Thyroid gland (tissue), 4 donors: ENCODE data around the gene PLB1. TPM values are rescaled to one million over a fixed set of nuclear protein-coding genes. Genes with fewer than 3 reads are reported as not detected.
A peak's percentile ranks its signal among the peaks of the same experiment; 100 is the strongest.

Source experiments
- DNase-seq, 2 donors: peaks; one replicate each; pipeline ENCODE4 v3.0.0-alpha.2; 2019
- H3K27ac ChIP-seq, 3 donors: fragments of 200-600 bp; sonication (generic); 1 replicate in 2 of 3; 2 replicates in 1 of 3; pipeline ENCODE4 v1.5.1; 2016 to 2019; ENCODE audit warnings: mild to moderate bottlenecking in 1 of 3, moderate library complexity in 1 of 3
- H3K27me3 ChIP-seq: fragments of 200-600 bp; sonication (generic); one replicate; pipeline ENCODE4 v1.5.1; 2019
- H3K36me3 ChIP-seq, 2 donors: fragments of 200-600 bp; sonication (generic); one replicate each; pipeline ENCODE4 v1.5.1; 2016 to 2019
- H3K4me1 ChIP-seq, 2 donors: fragments of 200-600 bp; sonication (generic); one replicate each; pipeline ENCODE4 v1.5.1; 2017 to 2019
- H3K4me3 ChIP-seq, 3 donors: fragments of 200-600 bp; sonication (generic); replicated peaks in 1 of 3; 1 replicate in 2 of 3; 2 replicates in 1 of 3; pipeline ENCODE4 v1.5.1; 2016; ENCODE audit warnings: mild to moderate bottlenecking in 1 of 3
- H3K9me3 ChIP-seq: fragments of 200-600 bp; sonication (generic); one replicate; pipeline ENCODE4 v1.5.1; 2017
- CTCF ChIP-seq, 6 experiments: fragments of 200-600 bp in 3 of 6; fragments of 450-650 bp in 3 of 6; sonication (generic) in 3 of 6; IDR thresholded peaks; one replicate each; pipeline ENCODE4 v1.5.1; 2016 to 2019; ENCODE audit warnings: antibody characterized with exemption in 6 of 6, mild to moderate bottlenecking in 2 of 6, inconsistent platforms in 1 of 6, moderate library complexity in 1 of 6
- POLR2A ChIP-seq, 2 donors: fragments of 450-650 bp; IDR thresholded peaks; one replicate each; pipeline ENCODE4 v1.6.1; 2017; ENCODE audit warnings: antibody characterized with exemption in 2 of 2, mild to moderate bottlenecking in 2 of 2, moderate library complexity in 1 of 2
- WGBS, 2 donors: methylation state at CpG; one replicate each; pipeline ENCODE4 v1.1.5; 2017; 5-methylcytosine and 5-hydroxymethylcytosine counted together
- intact Hi-C: fragments of 100-400 bp; cut with DNase I; formaldehyde crosslinking; loops from one replicate; pipeline ENCODE4 v1.15.1; 2023
- total RNA-seq, 4 donors: library from RNA; depleted of rRNA; stranded (reverse); fragments of >200 nt; gene quantifications; one replicate each; pipeline ENCODE4 v1.2.3, GENCODE V29; 2016

Gene PLB1
- total RNA-seq, 4 donors from 2014 or later: 1.2 to 3.3 (median 1.8) TPM

GRCh38 chr2:28593160-28593755 is 97.4 kb downstream of the PLB1 start:
- Histone ChIP-seq H3K27me3 (no peaks in the 10 kb centered on the region), H3K27ac (no peak overlapping the region), H3K36me3 (no peaks in the 10 kb centered on the region), H3K9me3 (no peaks in the 10 kb centered on the region), H3K4me1 (peaks cover 14 to 28% of the 10 kb centered on the region in 2 donors), H3K4me3 (no peak overlapping the region)
- intact Hi-C loops: loop anchor here (2.0 to 10.0 kb wide), 2 partner anchors 72 to 162 kb away; no protein-coding TSS in a partner anchor
- TF ChIP-seq CTCF (IDR thresholded peaks at IDR 0.05): no peak
- TF ChIP-seq POLR2A (IDR thresholded peaks at IDR 0.05): no peak
- 82 to 84% methylated on average over 11 of the region's 11 CpGs for WGBS, 2 donors
- no peak for DNase-seq

- intact Hi-C loops: loop anchor here (2.0 to 10.0 kb wide), 2 partner anchors 71 to 161 kb away; no protein-coding TSS in a partner anchor
- Histone ChIP-seq H3K36me3 (no peaks in the 10 kb centered on the region), H3K27me3 (no peaks in the 10 kb centered on the region), H3K4me3 (no peak overlapping the region), H3K4me1 (peaks cover 14 to 28% of the 10 kb centered on the region in 2 donors), H3K9me3 (no peaks in the 10 kb centered on the region), H3K27ac (no peak overlapping the region)
- 52 to 55% methylated on average over 9 of the region's 9 CpGs for WGBS, 2 donors
- DNase-seq: no peak
- TF ChIP-seq CTCF (IDR thresholded peaks at IDR 0.05) (no peak), POLR2A (IDR thresholded peaks at IDR 0.05) (no peak)
These were observed 98.1 kb downstream of the PLB1 start for GRCh38 chr2:28594000-28594331.

GRCh38 chr2:28594332-28595108 is 98.7 kb downstream of the PLB1 start:
- peak in 1 of 2 donors; percentile 8 for TF ChIP-seq POLR2A (IDR thresholded peaks at IDR 0.05)
- peak; percentile 66 to 90 (median 80) for TF ChIP-seq CTCF (IDR thresholded peaks at IDR 0.05)
- peaks cover 14 to 28% of the 10 kb centered on the region in 2 donors for H3K4me1 ChIP-seq
- intact Hi-C loops: loop anchor here (10.0 kb wide), 1 partner anchor 70 kb away; no protein-coding TSS in a partner anchor
- peak; percentile 93 to 96 for DNase-seq
- no peak overlapping the region for H3K4me3 ChIP-seq
- H3K36me3 ChIP-seq: no peaks in the 10 kb centered on the region
- no peaks in the 10 kb centered on the region for H3K9me3 ChIP-seq
- WGBS, 2 donors: 29 to 31% methylated on average over 20 of the region's 20 CpGs
- no peaks in the 10 kb centered on the region for H3K27me3 ChIP-seq
- H3K27ac ChIP-seq: peak overlapping the region; percentile 42 to 70 (median 65)

DNA sequence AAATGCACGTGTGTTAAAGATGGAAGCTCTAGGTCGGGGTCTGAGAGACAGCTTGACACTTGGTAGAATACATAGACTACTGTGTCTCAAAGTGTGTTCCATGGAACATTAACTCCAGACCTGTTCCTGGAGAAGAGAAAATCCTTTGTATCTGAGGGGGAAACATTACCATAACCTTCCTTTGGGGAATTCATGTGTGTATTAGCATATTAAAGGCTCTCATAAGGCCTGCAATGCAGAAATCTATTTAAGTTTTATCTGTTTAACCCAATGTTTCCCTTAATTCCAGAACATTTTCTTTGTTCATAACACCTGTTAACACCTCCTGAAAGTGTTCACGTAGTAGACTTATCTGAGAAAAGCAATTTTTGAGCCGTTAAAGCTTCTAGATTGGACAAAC is 99.5 kb downstream of the PLB1 start:
- Histone ChIP-seq H3K4me3 (no peak overlapping the region), H3K27me3 (no peaks in the 10 kb centered on the region), H3K36me3 (no peaks in the 10 kb centered on the region), H3K9me3 (no peaks in the 10 kb centered on the region), H3K4me1 (peaks cover 14 to 28% of the 10 kb centered on the region in 2 donors), H3K27ac (peak overlapping the region in 2 of 3 donors; percentile 42 to 70)
- no peak for TF ChIP-seq POLR2A (IDR thresholded peaks at IDR 0.05)
- TF ChIP-seq CTCF (IDR thresholded peaks at IDR 0.05): no peak
- 88 to 91% methylated on average over 4 of the region's 4 CpGs for WGBS, 2 donors
- no peak for DNase-seq
- intact Hi-C loops: loop anchor here (10.0 kb wide), 1 partner anchor 69 kb away; no protein-coding TSS in a partner anchor

GRCh38 chr2:28598484-28598883 is 102.6 kb downstream of the PLB1 start:
- Histone ChIP-seq H3K4me1 (peaks cover 14 to 16% of the 10 kb centered on the region in 2 donors), H3K27ac (no peak overlapping the region), H3K27me3 (no peaks in the 10 kb centered on the region), H3K4me3 (no peak overlapping the region), H3K9me3 (no peaks in the 10 kb centered on the region), H3K36me3 (no peaks in the 10 kb centered on the region)
- 77 to 94% methylated on average over 7 of the region's 7 CpGs for WGBS, 2 donors
- TF ChIP-seq POLR2A (IDR thresholded peaks at IDR 0.05): no peak
- TF ChIP-seq CTCF (IDR thresholded peaks at IDR 0.05): no peak
- intact Hi-C loops: loop anchor here (10.0 kb wide), 1 partner anchor 66 kb away; no protein-coding TSS in a partner anchor
- DNase-seq: no peak
